Stimulated activated CD4-positive, alpha-beta T cell treated with anti-CD3 and anti-CD28 coated beads, Interleukin-12 subunit alpha, Interleukin-12 subunit beta, amount 100 ng/mL, for 48 hours (primary cell): ENCODE data around the gene AOPEP.

Experiments
- DNase-seq, 3 donors: peaks; one replicate each; pipeline ENCODE4 v3.0.0-alpha.2; 2020; ENCODE audit warnings: low read depth in 2 of 3, low spot score in 1 of 3

The AOPEP gene

DNA sequence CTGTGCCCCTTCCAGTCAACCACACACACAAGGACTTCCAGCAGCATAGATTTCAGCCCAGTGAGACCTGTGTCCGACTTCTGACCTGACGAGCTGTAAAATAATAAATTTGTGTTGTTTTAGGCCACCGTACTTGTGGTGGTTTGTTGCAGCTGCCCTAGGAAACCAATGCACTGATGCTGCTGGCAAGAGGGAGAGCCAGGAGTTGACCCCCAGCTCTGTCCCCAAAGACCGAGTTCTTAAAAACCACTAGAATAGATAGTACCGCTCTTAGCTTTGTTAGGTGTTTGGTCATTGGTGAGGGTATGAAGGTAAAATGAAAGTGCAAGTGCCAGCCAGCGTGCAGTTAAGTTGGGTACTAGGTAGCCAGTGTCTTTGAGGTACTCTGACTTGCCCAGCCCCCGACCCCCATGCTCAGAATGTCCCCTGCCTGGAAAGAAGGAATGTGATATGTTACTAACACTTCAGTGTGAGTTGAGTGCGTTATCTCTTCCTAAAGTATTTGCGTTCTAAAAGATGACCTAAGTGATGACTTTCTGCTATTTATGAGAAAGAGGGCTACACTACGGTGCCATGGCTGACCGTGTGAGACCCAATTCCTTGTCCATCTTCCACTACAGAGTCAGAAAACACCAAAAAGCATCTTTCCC, 185.6 kb downstream of the AOPEP start:
- no peak for DNase-seq

DNA sequence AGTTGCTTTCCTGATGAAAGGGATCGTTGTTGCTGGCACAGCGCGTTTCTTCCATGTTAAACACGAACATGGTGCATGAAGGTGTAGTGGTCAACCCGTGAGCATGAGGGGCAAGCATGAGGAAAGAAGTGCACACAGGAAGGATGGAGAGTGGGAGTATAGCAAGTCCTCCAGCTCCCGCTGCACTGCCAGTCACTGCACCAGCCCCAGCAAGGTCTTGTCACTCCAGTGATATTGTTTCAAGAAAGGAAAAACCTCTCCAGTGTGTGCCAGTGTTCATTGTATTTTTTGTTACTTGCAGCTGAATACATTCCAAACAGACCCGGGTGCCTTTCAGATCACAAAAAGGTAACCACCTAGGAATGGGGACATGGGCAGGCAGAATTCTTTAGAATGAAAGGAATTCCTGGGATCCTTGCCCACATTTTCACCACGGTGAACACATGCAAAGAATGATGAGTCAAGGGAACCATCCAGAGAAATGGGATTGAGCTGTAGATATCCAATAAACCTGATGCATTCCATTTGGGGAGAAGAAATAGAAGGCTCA, 186.3 kb downstream of the AOPEP start:
- DNase-seq, result no peak

DNA sequence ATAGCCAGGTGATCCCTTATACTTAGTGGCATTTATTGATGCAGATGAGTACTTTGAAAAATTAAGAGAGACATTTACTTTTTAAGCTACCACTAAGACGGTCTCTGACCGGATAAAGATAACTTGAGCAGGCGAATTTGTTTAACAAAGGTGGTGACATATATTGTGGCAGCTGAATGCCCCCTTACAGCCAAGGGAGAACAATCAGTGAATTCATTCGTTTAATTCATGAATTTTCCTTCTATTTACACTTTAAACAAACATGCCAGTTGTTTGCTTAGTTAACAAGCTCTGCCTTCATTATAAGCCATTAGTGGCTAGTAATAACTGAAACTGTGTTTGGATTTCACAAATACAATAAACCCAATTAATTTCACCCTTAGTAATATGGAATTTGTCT, 187.1 kb downstream of the AOPEP start:
- no peak for DNase-seq

DNA sequence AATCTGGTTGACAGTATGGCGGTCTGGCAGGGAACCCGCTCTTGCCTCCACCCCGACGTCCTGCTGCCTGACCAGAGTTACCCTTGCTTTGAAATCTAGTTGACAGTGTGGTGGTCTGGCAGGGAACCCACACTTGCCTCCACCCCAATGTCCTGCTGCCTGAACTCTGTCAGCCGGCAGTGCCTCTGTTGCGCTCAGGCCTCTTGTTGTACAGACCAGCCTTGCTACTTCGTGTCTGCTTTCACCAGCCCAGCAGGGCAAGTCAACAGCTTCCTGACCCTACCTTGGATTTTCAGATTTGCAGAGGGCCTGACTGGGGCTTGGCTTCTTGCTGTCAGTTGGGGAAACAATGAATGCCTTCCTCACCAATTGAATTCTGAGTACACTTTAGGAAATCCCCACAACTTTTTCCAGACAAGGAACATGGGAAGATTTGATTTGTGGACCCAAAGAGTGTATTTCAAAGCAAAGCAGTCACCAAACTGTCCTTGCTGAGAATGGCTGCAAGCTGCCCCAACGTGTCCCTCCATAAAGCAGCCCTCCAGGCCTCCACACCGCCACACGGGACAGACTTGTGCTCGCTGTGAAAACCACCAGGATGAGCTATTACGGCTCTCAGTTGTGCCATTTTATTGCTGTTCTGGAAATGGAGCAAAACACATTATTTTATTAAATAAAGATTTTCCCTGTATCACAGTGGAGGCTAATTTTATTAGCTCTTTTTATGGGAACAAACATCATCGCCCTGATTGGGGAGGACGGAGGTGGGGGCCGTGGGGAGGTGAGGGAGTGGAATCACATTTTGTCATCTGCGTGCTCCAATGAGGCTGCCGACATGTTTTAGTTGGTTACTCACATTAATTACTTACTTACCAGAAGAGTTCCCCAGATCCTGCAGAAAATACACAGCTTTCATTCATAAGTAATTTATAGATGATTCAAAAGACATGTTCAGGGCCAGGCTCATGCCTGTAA, 189.3 kb downstream of the AOPEP start:
- no peak for DNase-seq

DNA sequence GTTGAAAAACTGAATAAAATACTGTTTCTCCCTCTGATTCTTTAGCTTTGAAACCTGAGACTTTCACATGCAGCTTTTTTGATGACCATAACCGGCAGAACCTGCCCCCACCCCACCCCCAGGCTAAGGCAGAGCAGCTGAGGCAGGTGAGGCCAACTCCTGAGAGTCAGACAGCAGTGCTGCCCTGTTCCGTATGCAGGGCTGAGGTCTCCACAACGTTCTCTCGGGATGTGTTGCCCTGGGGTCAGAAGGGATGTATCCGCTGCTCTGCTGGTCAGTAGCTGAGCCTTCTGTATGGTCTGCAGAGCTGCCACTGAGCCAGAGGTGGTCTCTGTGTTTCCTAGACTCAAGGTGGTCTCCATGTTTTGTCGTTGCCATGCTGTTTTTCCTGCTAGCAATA, 190.5 kb downstream of the AOPEP start:
- DNase-seq, result no peak

DNA sequence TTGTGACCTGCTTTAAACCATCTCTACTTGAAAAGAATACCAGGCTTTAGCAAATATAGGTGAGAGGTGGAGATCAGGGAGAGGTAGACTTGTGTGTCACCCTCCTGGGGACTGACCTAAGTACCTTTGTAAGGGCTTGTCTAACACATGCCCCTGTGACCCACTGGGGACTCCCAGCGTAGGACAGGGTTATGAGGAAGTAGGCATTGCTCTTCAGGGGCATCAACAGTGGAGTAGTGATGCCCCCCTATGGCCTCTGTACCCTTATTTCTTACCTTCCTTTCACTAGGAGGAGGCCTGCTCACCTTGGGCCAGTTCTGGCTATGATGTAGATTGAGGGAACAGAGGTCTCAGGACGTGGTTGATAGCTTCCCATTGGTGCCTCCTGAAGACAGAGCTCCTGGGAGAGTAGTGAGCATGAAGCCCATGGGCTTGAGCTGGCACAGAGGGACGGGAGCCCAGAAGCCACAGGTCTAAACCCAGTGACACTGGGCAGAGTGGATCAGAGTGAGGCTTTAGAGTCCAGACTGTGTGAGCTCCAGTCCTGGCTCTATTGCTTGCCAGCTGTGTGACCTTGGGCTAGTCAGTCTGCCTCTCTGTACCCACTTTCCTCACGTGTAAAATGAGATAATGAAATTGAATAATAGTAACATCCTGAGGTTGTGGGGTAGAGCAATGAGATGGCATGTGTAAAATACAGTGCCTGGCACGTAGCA, 191.7 kb downstream of the AOPEP start:
- DNase-seq, result no peak

DNA sequence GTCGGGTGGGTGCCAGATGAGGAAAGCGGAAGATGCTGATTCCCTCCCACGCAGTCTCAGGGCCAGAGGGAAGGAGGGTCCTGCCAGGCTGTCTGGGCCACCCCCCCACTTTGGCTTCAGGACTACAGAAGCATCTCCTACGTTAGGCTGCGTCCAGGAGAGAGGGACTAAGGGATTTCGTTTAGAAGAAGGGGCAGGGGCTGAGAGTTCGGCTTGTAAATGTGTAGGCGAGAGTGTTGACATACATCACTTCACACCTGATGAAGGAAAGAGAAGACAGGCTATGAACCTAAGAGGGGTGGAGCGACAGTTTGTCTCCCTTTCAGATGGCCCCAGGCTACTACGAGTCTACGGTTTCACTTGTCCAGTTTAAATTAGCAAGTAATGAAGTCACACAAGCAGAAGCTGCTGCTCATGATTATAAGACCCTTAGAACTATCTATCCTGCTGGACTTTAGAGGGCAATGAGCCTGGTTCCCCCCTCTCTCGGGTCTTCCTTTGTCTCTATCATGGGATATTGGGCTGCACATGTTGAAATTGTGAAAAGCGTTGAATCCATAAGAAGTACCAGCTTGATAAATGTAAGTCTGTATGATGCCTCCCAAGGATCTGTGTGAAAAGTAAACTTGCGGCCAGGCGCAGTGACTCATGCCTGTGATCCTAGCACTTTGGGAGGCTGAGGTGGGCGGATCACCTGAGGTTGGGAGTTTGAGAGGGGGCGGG, 193.0 kb downstream of the AOPEP start:
- DNase-seq, result no peak

DNA sequence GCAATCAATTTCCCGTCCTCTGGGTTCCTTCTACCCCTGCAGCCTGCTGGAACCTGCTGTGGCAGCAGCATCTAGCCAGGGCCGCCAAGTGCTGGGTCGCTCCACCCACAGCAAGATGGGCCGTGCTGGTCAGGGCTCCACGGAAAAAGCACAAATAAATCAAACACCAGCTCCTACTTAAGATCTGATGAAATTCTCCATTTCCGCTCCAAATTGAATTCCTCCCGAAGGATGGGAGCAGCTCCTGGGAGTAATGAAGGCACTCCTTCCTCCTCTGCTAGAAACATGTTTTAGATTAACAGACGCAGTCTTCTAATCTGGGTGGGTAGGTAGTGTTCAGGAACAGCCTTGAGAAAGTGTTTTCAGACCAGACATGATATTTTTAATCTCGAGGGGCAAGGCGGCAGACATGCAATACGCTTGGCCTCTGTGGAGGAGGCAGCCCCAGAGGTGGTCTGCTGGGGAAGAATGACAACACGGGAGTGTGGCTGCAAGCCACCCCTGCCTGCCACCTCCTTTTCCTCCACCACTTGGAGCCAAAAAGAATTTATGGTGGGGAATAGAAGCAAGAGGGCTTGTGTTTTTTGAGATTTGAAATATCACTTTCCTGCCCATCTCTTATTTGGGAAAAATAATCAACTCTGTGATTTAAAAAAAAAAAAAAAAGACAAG, 194.1 kb downstream of the AOPEP start:
- DNase-seq, result no peak

DNA sequence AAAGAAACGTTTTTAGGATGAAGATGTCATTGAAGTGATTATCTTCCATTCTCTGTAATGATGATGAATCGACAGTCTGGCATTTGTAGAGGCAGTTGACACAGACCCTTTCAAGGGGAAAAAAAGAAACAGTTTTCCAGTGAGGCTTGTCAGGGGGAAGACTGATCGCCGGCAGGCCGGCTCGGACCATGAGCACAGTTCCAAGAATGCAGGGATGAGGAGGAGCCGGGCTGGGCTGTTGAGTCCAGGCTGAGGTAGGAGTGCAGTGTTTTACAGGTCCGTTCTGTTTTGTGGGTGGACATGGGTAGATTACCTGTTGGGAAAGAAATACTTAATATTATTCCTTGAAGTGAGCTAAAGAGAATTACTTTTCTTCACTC, 194.6 kb downstream of the AOPEP start:
- DNase-seq, result no peak

DNA sequence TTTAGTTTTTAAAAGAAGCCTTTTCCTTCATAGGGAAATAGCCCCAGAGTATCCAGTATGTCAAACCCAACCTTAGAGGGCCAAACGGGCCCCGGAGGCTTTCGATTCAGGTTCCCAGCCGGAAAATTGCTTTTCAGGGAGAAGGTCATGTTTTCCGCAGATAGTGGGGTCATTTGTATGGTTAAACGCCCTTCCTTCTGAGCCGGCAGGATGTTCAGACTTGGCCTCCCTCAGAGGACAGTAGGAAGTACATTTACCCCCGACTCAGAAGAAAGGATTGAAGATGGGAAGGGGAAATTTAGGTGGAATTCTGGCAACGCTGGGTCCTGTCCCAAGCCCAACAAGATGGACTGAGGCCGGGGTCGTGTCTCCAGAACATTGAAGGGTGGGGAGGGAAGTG, 195.2 kb downstream of the AOPEP start:
- no peak for DNase-seq

DNA sequence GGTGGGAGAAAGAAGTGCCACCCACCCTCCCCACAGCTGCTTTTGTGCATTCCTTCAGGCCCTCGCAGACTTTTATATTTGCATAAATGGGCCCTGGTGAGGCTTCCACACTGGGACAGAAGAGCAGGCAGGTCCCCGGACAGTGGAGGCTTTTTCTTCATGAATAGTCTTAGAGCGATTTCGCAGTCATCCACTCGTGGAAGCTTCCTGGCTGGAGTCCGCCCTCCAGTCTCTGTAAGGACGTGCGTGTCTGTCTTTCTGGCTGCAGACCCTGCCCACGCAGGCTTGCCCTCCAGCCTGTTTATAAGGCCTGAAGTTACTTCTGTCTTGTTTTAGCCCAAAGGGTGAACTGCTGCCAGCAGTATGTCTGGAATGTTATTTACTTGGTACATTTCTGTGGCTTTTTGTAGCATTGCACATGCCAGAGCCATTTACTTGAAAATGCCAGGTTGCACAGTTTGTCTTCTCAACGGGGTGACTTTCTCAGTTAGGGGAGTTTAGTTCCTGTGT, 195.7 kb downstream of the AOPEP start:
- DNase-seq, result no peak

DNA sequence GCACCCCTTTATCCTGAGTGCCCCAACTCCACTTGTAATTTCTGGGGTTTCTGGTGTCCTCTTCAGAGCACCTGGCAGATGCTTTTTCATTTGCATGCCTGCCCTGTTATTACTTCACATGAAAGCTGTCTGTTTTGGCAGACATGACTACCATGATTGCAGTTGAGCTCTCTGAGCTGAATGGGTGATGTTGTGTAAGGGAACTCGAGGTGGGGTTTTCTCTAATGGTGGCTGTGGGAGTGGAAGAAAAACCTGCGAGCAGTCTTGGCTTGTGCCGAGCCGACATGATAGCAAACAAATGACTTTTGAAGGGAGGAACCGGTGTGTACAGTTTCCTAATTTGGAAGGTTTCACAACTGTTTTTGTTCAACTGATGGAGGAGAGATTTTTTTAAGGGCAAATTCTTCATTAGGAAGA, 196.2 kb downstream of the AOPEP start:
- DNase-seq, result no peak

DNA sequence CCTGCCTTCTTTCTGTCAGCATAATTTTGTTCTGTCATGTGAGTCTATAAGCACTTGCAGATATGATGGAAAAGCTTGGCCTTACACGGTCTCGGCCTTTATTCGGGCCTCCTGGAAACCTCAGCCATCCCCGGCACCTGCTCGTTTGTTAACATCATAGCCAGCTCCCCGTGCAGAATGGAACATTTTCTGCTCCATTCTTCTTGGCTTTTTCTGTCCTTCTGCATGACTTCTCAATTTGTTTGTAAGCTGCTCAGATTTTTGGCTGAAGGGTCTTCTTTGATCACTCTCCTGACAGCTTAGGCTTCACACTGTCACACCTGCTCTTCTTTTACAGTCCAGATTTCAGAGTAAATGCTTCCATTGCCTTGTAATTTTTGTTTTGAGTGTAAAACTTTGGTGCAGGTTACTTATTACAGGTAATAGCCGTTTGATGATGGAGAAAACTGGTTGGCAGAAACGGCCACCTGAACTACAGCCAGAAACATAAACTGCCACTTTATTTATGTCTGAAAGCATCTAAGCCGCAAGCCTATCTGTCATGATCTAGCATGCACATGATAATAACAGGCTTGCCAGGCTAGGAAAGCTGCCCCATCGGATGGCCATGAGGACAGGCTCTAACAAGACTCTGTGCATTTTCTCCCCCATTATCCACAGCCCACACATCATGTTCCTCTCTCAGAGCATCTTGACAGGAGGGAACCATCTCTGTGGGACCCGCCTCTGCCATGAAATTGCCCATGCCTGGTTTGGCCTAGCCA, 197.0 kb downstream of the AOPEP start:
- DNase-seq, result no peak

DNA sequence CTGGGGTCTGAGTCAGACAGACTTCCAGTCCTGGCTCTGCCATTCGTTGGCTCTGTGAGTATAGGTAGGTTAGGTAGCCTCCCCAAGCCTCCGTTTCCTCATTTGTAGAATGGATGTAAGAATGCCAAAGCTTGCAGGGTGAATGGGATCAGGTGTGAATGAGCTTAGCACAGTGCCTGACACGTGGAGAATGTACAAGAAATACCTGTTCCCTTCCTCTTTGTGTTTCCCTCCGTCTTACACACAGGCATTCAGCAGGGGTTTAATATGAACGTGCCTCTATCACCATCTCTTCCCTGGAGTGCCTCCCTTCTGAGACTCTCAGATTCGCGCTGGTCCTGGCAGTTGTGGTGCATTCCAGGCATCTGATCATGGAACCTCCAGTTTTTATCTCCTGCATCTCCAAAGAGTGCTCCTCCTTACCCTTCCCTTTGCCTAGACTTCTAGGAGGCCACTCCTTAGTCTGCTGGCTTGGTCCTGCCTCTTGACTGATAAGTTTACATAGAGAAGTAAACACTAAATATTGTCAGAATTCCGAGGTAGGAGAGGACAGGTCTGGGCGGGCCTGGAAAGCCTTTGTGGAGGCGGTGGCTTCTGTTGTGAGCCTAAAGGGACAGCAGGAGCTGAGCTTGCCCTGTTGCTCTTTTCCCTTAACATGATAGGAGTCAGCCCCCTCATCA, 199.4 kb downstream of the AOPEP start:
- DNase-seq, result no peak

DNA sequence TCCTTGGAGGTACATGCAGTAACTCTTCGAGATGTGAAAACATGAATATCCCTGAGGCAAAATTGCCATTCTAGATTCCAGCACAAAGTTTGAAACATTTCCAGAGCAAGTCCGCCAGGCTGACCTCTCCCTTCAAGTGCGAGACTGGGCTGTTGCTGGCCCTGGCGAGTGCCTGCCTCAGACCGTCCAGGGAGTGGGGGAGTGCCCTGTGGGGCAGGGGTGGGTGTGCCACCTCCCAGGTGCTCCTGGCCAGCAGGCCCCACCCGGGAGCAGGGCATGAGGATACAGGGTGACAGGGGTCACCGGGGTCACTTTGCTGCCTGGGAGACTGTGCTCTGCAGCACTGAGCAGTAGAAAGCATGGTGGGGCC, 199.9 kb downstream of the AOPEP start:
- DNase-seq, result no peak

DNA sequence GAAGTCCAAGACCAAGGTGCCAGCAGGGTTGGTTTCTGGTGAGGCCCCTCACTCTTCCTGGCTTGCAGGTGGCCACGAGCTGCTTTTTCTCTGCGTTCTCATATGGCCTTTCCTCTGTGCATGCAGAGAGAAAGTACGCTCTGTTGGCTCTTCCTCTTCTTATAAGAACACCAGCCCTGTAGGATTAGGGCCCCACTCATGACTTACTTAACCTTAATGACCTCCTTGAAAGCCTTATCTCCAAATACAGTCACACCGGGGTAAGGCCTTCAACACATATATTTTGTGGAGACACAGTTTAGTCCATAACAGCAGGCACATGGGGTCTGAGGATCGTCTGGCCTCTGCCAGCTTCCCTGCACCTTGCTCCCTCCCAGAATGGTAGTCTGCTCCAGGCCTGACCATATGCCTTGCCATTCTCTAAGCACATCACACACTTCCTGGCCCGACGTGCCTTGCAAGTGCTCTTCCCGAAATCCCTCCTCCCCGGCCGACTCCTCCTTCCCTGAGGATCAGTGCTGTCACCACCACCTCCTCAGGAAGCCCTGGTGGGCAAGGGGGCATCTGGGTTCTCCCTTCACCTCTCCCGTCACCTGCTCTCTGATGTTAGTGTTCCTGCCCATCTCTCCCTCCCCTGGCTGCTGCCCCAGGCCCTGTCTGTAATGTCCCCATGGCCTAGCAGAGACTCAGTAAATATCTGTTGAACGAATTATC, 200.7 kb downstream of the AOPEP start:
- no peak for DNase-seq

DNA sequence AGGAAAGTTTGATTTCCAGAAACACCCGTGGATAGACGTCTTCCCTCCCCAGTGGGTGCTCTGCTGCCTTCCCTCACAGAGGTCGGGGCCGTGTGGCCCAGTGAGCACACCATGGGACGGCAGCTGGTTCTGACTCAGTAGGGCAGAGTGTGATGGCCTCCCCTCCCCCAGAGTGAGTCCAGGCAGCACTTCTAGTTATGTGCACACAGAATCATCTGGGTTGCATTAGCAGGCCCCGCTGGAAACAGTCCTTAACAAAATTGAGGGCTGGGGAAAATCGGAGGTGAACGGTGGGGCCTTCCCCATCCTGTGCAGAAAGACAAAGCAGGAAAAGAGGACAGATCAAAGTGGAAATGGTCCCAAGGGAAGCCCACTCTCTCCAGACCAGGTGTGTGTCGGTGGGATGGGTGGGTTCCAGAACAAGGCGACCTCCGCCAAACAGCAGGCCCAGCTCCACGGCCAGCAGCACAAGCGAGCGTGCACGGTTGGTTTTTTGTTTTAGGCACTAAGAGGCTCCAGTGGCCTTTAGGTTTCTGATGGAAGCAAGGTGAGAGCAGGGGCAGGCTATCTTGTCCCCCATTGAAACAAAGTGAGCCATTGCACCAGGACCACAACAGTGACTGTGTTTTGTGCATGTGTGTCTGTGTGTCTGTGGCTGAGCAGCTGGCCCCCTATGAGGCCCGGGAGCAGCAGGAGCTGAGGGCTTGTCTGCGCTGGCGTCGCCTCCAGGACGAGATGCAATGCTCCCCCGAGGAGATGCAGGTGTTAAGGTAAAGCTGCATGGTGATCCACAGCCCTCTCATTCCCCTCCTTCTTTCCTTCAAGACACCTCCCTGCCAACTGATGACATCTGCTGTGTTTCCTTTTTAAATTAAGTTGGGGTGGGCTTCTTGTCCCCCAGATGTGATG, 201.5 kb downstream of the AOPEP start:
- no peak for DNase-seq
